ENCODE data around the gene CD6.
A peak's percentile ranks its signal among the peaks of the same experiment; 100 is the strongest.

CD6 gene

DNA sequence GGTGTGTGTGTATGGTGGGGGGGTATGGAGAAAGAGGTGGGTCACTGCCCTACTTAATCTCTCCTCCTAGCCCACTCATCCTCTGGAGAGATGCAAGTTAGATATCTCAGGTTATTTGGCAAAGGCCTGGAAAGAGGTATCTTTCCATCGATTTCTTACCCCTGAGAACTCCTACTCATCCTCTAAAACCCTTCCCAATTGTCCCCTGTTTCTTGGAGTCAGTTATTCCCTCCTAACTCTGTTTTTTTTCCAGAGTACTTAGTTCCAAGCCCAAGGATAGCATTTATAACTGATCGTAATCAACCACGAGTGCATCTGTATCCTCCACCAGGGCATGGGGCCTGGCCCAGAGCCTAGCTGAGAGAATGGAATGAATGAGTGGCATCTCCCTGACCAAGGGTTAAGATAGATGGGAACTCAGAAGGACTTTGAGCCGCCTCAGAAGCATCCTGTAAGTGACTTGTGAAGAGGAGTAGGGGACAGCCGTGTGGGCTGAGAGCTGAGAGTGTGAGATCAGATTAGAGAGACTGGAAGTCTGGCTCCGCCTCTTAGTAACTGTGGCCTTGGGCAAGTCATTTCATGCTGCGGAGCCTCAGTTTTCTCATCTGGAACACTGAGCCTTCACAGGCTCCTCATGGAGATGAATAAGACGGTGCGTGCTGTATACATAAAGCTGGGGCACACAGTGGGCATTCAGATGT lies 16.2 kb downstream of the CD6 start:
- DNase-seq, result no peak

DNA sequence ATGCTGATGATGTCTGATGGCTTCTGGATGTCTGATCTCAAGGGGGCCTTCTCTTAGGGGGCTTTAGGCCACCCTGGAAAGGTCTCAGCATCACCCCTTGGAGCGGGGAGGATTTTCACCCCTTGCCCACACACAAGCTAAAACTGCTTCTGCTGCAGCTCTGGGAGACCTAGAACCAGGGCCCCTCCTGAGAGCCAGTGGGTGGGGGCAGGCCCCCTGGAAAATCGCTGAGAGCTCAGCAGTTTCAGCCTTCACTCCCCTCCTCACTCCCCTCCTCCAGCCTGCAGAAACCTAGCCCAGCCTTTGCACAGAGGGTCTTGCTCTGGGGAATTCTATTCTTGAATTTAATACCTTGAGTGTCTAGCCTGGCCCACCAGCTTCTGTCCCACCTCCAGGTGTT lies 17.2 kb downstream of the CD6 start:
- no peak for DNase-seq

DNA sequence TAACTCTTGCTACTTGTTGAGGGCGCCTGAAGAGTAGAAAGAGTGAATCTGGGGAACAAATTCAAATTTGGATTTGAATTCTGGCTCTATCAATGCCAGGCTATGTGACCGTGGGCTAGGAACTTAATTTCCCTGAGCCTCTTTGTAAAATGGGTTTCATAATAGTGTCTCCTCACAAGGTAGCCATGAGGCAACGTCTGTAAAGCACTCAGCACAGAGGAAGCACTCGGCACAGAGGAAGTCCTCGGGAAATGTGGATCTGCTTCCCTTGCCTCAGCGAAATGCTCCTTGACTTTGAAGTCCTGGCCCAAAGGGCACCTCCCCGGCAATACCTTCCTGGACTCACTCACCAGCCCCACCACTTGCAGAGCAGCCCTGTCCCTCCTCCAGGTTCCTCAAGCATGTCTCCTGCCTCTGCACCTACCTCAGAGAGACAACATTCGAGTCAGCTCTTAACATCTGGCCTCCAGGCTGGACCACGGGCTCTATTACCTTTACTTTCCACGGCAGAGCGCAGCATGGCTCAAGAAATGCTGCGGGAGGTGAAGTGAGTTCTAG lies 17.7 kb downstream of the CD6 start:
- no peak for DNase-seq

DNA sequence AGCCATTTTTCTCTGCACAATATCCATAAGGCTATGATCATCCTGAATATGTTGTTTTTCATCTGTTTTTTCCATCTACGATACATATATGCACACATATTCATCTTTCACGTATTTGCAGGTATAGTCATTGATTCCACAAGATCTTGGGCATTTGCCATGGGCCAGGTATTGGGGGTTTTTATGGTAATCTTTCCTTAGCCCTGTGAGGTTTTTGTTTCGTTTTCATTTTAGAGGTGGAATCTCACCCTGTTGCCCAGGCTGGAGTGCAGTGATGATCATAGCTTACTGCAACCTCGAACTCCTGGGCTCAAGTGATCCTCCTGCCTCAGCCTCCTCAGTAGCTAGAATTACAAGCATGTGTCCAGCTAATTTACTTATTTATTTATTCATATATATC lies 20.0 kb downstream of the CD6 start:
- no peak for DNase-seq

GRCh38 chr11:60992842-60993409 lies 21.4 kb downstream of the CD6 start:
- no peak for DNase-seq

DNA sequence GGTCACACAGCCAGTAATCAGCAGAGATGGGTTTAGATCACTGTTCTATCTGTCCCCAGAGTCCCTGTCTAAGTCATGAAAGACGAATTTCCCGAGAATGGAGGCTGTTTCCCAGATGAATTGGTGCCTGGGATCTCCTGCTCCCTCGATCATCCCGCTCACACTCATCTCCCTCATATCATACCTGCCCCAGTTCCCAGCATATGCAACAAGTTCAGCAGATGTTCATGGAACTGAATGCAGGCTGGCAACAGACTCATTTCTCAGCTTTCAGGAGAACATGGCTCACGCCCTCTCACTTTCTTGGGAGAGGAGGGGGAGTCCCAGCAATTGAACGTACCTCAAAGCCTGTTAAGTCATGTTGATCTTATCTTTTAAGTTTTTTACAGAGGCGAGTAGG lies 22.1 kb downstream of the CD6 start:
- DNase-seq, result no peak

DNA sequence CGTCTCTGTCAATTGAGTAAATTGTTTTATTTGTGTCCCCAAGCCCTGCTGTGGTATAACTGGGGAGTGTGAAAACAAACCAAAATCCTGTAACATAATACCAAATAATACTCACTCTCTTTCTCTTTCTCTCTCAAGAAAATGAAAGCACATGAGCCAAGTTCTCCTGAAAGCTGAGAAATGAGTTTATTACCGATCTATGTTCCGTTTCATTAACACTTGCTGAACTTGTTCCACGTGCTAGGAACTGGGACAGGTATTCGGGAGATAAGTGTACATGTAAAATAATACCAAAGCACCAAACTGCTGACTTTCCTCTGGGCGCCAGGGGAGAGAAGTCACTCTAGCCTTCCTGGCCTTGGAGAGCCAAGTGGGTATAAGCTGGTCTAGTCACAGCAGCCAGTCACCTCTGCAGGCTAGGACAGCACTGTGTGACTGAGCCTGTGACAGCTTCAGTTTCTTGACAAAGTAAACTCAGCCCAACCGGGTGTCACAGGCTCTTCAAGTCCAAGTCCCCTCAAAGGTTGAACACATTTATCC lies 23.1 kb downstream of the CD6 start:
- DNase-seq, result no peak

DNA sequence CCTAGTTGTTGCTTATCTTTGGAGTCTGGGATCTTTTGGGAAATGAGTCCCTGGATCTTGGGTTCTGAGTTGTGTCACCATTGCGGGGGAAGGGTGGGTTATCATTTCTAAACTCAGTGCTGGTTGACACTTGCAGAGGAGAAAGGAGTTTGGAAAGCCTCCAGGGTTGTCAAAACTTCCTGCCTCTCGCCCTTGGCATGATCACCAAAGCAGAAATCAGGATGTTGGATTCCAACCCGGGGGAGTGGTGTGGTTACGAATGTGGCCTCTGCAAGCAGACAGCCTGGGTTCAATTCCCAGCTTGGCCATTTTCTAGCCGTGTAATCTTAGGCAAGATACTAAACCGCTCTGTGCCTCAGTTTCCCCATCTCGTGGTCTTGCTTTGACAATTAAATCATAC lies 24.3 kb downstream of the CD6 start:
- DNase-seq, result no peak

GRCh38 chr11:60996381-60997138 lies 25.1 kb downstream of the CD6 start:
- no peak for DNase-seq

- no peak for DNase-seq
Measured at GRCh38 chr11:61000426-61000825, 28.9 kb downstream of the CD6 start.

- DNase-seq, result no peak
Measured at GRCh38 chr11:61001931-61002330, 30.5 kb downstream of the CD6 start.

- no peak for DNase-seq
Measured at GRCh38 chr11:61002598-61002997, 31.1 kb downstream of the CD6 start.

DNA sequence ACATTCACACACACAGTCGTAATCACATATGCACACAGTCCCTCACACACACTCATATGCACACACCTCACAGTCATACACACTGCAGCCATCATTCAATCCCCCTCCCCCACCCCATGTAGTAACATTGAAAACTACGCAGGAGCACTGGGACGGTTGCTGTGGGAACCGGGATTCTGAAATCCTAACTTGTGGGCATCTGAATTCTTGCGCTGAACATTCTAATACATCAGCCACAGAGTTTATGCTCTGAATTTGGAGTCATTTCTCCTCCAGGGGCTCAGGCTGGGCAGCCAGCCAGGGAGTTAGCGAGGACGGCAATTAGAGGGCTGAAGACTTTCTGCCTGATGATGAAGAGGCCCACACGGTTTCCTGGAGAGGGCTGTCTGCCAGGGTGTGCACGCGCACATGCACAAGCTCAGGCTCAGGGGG lies 32.7 kb downstream of the CD6 start:
- DNase-seq, result peak in 1 of 2 experiments; percentile 41

GRCh38 chr11:61004761-61005181 lies 33.3 kb downstream of the CD6 start:
- DNase-seq, result no peak

DNA sequence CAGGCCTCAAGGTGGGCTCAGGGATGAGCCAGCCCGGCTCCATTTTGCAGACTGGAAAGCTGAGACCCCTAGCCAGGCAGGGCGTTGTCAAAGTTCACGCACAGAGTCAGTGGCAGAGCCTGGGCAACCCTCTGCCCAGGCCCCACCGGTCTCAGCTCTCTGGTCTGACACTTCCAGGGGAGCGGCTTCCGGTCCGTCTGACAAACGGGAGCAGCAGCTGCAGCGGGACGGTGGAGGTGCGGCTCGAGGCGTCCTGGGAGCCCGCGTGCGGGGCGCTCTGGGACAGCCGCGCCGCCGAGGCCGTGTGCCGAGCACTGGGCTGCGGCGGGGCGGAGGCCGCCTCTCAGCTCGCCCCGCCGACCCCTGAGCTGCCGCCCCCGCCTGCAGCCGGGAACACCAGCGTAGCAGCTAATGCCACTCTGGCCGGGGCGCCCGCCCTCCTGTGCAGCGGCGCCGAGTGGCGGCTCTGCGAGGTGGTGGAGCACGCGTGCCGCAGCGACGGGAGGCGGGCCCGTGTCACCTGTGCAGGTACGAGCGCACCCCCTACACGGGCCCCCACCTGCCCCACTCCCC lies 36.0 kb downstream of the CD6 start:
- DNase-seq, result no peak

DNA sequence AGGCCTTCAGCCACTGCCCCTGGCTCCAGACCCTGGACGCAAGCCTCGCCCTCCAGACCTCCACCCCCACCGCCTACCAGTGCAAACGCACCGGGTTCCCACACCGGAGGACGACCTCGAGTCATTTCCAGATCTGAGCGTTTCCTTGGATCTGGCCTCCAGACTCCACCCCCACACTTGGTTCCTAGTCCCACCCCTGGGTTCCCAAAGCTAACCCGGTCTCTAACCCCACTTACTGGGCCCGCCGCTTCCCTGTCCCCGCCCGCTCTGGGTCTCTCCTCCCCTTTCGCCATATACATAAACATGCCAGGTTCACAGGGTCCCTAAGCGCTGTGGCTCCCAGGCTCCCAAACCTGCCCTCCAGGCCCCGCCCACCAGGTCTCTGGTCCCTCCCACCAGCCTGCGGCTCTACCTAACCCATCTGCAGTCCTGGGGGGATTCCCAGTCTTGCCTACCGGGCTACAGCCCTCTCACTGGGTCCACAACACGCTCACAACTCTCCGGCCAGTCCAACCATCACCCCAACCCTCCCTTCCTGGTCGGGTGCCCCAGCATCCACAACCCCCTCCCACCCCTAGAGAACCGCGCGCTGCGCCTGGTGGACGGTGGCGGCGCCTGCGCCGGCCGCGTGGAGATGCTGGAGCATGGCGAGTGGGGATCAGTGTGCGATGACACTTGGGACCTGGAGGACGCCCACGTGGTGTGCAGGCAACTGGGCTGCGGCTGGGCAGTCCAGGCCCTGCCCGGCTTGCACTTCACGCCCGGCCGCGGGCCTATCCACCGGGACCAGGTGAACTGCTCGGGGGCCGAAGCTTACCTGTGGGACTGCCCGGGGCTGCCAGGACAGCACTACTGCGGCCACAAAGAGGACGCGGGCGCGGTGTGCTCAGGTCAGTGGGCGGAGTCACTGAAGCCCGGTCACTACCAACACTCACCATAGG lies 36.7 kb downstream of the CD6 start:
- DNase-seq, result no peak

DNA sequence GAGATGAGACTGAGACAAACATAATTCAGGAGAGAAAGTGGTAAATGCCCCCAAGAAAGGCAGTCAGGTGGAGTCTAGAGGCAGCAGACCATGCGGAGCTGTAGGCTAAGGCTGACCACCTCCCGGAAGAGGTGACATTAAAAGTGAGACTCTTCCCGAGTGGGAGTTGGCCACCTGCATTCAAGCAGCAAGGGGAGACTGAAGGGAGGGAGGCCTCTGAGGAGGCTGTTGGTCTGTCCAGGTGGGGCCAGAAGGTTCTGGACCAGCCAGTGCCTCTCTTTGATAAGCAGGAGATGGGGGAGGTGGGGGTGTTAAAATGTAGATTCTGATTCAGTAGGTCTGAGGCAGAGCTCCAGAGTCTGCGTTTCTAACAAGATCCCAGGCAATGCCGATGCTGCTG lies 37.5 kb downstream of the CD6 start:
- DNase-seq, result no peak

- no peak for DNase-seq
Measured at GRCh38 chr11:61009392-61010275, 38.2 kb downstream of the CD6 start.

DNA sequence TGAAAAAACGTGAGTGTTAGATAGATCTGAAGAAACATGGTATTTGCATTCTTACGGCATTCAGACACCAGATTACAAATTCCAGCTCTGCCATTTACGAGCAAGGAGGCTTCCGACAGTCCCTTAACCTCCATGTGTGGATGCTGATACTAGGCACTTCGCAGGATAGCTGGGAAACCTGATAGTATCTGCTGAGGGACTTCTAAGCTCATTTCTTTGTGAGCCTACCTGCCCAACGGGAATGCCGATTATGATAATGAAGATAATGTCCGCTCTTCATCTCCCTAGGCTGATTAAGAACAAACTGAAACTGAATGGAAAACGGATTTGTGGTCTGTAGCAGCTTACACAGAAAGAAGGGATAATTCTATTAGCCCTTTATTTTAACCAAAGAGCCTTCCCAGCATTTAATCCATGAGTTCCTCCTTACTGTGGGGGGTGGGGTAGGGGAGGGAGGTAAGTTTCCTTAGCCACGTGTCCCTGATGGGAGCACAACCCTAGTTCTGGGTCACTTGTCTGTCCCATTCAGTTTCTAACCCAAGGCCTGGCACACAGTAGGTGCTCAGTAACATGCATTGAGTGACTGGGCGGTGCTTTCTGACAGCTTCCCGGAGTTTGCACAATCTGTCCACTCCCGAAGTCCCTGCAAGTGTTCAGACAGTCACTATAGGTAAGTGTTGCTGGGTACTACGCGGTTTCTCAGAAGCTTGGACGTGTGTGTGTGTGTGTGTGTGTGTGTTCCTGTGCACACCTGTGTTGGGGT lies 39.2 kb downstream of the CD6 start:
- DNase-seq, result no peak

- DNase-seq, result no peak
Measured at GRCh38 chr11:61011229-61011870, 39.9 kb downstream of the CD6 start.
